Epithelial cell of esophagus (primary cell): ENCODE measurements around the gene IHH.

Experiments
- DNase-seq: peaks from one replicate; pipeline ENCODE4 v3.0.0; 2010; ENCODE audit warnings: low read depth
- H3K4me3 ChIP-seq: 2 replicates; pipeline ENCODE4 v1.5.1; 2011; ENCODE audit warnings: mild to moderate bottlenecking, low read length, control low read depth
- TF ChIP-seq, protein P1 (sequence below): IDR thresholded peaks from 2 replicates; pipeline ENCODE4 v1.5.1; 2011; ENCODE audit warnings: low read depth, mild to moderate bottlenecking, low read length, control low read depth, inconsistent platforms; ENCODE audit not compliant: insufficient read depth; ENCODE audit errors: missing control alignments

Gene IHH

DNA sequence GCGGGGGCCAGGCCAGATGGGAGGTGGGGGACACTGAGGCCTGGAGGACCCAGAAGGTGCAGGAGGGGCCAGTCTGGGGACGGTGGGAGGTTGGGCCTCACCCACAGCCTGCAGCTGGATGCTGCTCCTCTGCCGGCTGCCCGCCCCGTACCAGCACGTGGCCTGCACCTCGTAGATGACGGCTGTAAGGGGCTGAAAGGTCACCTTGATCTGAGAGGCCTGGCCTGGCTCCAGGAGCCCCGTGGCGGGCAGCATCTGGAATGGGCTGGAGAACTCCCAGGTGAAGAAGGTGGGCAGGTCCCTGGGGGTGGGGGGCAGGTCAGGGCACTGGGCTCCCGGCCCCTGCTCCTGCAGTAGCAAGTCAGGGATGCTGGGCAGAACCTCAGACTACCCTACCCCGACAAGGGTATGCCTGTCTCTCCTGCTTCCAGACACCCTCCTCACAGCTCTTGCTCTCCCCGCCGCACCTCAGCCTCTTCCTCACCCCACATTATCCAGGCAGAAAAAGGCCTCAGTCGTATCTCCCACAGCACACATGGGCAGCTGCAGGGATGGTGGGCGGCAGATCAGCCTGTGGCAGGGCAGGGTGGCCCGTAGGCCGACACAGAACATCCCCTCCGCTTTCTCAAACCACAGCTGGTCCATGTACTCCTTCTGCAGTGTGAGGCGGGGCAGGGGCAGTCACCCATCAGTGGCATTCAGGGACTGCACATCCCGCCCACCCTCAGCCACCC lies 29.5 kb downstream of the IHH start:
- no peak for DNase-seq
- TF ChIP-seq, protein P1, sequence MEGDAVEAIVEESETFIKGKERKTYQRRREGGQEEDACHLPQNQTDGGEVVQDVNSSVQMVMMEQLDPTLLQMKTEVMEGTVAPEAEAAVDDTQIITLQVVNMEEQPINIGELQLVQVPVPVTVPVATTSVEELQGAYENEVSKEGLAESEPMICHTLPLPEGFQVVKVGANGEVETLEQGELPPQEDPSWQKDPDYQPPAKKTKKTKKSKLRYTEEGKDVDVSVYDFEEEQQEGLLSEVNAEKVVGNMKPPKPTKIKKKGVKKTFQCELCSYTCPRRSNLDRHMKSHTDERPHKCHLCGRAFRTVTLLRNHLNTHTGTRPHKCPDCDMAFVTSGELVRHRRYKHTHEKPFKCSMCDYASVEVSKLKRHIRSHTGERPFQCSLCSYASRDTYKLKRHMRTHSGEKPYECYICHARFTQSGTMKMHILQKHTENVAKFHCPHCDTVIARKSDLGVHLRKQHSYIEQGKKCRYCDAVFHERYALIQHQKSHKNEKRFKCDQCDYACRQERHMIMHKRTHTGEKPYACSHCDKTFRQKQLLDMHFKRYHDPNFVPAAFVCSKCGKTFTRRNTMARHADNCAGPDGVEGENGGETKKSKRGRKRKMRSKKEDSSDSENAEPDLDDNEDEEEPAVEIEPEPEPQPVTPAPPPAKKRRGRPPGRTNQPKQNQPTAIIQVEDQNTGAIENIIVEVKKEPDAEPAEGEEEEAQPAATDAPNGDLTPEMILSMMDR = no peak
- no peak overlapping the region for H3K4me3 ChIP-seq

DNA sequence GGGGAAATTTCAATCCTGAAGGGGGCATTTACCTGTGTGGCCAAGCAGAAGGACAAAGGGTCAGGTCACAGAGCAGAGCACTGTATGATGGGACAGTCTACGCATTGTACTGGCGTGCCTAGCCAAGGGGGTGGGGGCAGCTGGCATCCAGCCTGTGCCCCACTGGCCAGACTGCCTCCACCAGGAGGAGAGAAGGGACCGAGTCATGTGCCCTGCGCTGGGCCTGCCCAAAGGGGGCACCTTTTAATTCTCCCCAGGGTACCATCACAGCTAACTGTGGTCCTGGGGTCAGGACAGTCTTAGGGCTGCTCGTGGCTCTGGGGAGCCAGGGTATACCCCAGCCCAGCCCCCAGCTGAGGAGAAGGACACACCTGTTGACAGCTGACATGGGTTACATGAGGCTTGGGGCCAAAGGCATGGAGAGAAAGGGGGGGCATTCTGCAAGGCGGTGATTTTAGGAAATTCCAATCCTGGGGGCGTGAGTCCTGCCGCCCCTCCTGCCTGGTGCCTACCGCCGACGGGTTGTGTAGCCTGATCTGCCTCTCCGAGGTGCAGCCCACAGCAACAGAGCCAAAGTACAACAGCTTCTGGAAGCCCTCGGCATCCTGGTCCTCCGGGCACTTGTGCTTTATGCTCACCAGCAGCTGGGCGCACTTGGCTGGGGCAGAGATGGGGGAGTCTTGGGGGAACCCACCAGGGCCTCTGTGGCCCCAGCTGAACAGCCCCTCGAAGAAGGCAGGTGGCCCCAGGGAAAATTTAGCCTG lies 30.4 kb downstream of the IHH start:
- no peak overlapping the region for H3K4me3 ChIP-seq
- no peak for DNase-seq
- TF ChIP-seq, protein P1 = no peak

DNA sequence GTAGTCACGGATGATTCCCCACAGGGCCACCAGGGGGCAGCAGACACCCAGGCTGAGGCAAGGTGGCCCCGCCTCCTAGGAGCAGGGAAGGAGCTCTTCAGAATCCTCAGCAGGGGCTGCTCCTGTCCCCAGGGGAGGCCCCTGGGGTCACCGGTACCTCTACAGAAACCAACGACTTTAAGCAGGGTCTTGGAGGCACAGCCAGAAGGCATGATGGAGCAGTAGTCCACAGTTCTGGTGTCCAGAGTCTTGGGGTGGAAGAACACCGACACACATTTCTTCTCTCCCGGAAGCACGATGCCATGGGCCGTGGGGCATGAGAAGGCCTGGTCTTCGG lies 30.9 kb downstream of the IHH start:
- peak; percentile 81 for DNase-seq
- TF ChIP-seq, protein P1 = peak; percentile 93
- H3K4me3 ChIP-seq = no peak overlapping the region

DNA sequence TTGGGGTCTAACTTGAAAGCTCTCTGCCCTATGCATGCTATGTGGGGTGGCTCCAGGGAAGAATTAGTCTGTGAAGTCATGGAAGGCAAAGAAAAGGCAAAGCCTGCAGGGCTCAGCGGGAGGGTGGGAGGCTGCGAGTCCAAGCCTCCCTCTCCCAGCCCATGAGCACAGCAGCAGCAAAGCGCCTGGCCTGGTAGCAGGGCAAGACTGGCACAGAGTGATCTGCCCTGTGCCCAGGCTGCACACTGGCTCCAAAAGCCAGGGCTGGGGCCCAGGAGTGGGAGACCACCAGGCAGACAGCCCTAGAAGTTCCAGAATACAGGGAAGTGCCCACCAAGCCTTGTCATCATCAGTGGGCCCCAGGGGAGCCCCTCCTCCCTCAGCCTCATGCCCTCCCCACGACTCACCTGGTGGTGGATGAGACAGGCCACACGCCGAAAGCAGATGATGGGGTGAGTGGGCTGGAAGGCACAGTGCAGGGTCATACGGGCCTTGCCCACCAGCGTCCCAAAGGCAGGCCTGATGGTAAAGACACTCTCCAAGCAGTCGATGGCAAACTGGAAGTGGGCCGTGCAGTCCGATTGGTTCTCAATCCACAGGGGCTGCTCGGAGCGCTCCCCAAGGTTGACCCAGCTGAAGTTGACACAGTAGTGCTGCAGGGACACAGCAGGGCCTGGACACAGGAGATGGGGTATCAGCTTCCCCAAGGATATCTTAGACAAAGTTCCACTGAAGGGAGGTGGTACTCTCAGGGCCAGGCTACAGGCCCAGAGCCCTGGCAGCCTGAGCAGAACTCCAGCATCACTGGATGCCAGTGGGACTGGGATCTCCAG lies 31.5 kb downstream of the IHH start:
- DNase-seq = no peak
- TF ChIP-seq, protein P1 = no peak
- no peak overlapping the region for H3K4me3 ChIP-seq

DNA sequence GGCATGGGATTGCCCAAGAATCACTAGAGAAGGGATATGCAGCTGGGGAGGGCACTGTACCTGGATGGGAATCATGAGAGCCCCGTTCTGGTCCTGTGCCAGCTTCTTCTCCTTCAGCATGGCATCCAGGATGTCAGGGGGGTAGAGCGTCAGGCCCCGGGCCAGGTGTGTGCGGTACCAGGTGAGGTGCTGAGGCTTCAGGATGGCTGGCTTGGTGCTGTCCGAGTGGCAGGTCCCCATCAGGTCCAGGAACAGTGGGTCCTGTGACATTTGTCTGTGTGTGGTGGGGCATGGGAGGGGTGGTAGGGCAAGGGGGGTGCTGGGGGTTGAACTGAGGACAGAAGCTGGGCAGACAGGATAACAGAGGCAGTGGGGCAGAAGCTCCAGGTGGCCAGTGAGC lies 32.6 kb downstream of the IHH start:
- no peak overlapping the region for H3K4me3 ChIP-seq
- DNase-seq = no peak
- TF ChIP-seq, protein P1 = no peak

DNA sequence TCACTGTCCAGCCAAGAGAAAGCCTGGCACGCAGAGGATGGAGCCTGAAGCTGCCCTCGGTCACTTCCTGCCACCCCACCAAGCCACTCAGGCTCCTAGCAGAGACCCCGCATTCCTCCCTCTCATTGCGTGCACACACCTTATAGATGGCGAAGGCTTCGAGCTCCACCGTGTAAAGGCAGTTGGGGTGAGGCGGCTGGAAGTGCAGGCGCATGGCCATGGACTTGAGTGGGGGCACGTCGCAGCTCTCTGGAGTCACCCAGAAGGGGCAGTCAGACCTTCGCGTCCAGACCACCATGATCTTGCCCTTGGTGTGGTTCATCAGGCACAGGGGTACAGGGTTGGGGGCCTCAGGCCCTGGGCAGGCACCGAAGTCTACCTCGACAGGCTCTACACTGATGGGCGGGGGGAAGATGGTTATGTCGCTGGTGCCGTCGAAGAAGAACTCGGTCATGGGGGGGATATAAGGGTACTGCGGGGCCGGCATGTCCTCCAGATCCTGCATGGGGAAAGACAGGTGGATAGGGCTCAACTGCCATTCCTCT lies 33.1 kb downstream of the IHH start:
- H3K4me3 ChIP-seq = no peak overlapping the region
- TF ChIP-seq, protein P1 = no peak
- DNase-seq = no peak
